ENCODE measurements around the gene NEK1.

DNA sequence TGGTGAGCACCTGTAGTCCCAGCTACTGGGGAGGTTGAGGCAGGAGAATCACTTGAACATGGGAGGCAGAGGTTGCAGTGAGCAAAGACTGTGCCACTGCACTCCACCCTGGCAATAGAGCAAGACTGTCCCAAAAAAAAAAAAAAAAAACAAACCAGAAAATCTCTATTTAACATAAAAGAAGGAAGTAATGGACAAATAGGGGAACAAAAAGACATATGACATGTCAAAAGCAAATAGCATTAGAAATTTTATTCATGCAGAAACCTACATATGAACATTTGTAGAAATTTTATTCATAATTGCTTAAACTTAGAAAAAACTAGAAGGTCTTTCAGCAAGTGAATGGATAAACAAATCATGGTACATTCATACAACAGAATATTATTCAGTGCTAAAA is 244.6 kb downstream of the NEK1 start:
- TF ChIP-seq, protein P1, sequence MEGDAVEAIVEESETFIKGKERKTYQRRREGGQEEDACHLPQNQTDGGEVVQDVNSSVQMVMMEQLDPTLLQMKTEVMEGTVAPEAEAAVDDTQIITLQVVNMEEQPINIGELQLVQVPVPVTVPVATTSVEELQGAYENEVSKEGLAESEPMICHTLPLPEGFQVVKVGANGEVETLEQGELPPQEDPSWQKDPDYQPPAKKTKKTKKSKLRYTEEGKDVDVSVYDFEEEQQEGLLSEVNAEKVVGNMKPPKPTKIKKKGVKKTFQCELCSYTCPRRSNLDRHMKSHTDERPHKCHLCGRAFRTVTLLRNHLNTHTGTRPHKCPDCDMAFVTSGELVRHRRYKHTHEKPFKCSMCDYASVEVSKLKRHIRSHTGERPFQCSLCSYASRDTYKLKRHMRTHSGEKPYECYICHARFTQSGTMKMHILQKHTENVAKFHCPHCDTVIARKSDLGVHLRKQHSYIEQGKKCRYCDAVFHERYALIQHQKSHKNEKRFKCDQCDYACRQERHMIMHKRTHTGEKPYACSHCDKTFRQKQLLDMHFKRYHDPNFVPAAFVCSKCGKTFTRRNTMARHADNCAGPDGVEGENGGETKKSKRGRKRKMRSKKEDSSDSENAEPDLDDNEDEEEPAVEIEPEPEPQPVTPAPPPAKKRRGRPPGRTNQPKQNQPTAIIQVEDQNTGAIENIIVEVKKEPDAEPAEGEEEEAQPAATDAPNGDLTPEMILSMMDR (IDR thresholded peaks at IDR 0.05; ENCODE audit: extremely low read depth in 1 of 2, insufficient read depth in 1 of 2, low read depth in 1 of 2, low read length in 2 of 2) = no peak
- TF ChIP-seq MYC (IDR thresholded peaks at IDR 0.05; ENCODE audit: low read depth, low read length) (no peak), POLR2A (IDR thresholded peaks at IDR 0.05; ENCODE audit: low read depth, low read length) (no peak), POLR2AphosphoS5 (IDR thresholded peaks at IDR 0.05; ENCODE audit: insufficient read depth, low read depth, low read length) (no peak)
- TF ChIP-seq, protein P2, sequence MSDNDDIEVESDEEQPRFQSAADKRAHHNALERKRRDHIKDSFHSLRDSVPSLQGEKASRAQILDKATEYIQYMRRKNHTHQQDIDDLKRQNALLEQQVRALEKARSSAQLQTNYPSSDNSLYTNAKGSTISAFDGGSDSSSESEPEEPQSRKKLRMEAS (IDR thresholded peaks at IDR 0.05; ENCODE audit: insufficient read depth, insufficient read length) = no peak

All from endothelial cell of umbilical vein (primary cell).